GM20431 (cell line): ENCODE results near the gene MOCOS.
"Not testable (repeated sequence)": the region's sequence is repeated elsewhere in the genome, so short reads cannot be mapped to it uniquely, and the experiment has no call there.

Experiments
- in situ Hi-C: fragments of 300-500 bp; cut with MseI, MboI; formaldehyde crosslinking; loops from one replicate; pipeline ENCODE4 v1.15.0; 2020; ENCODE audit warnings: low sequenced_read_pairs; ENCODE audit not compliant: unreplicated experiment

MOCOS gene

GRCh38 chr18:36187193-36187825 is at the start of gene MOCOS:
Gene MOCOS, plus strand, starts transcription at chr18:36187497. Its CDS starts 43 bp downstream, at chr18:36187540.
- in situ Hi-C loops = no loop called here

GRCh38 chr18:36139245-36139644 is 48.1 kb upstream of the MOCOS start:
- in situ Hi-C loops = no loop called here

- in situ Hi-C loops = no loop called here
These were observed 45.7 kb upstream of the MOCOS start for GRCh38 chr18:36141576-36141975.

- in situ Hi-C loops = no loop called here
These were observed 44.5 kb upstream of the MOCOS start for GRCh38 chr18:36142751-36143150.

- in situ Hi-C loops = no loop called here
These were observed 43.9 kb upstream of the MOCOS start for GRCh38 chr18:36143391-36143790.

GRCh38 chr18:36149514-36150289 is 37.6 kb upstream of the MOCOS start:
- in situ Hi-C loops = no loop called here

GRCh38 chr18:36152781-36153180 is 34.5 kb upstream of the MOCOS start:
- in situ Hi-C loops = no loop called here

- in situ Hi-C loops = no loop called here
These were observed 34.1 kb upstream of the MOCOS start for GRCh38 chr18:36153203-36153602.

- in situ Hi-C loops = no loop called here
These were observed 33.5 kb upstream of the MOCOS start for GRCh38 chr18:36153771-36154170.

- in situ Hi-C loops = no loop called here
These were observed 31.2 kb upstream of the MOCOS start for GRCh38 chr18:36155851-36156757.

GRCh38 chr18:36157441-36157840 is 29.9 kb upstream of the MOCOS start:
- in situ Hi-C loops = no loop called here

- in situ Hi-C loops = no loop called here
These were observed 28.9 kb upstream of the MOCOS start for GRCh38 chr18:36158266-36158867.

GRCh38 chr18:36160959-36161371 is 26.3 kb upstream of the MOCOS start:
- in situ Hi-C loops = no loop called here

- in situ Hi-C loops = no loop called here
These were observed 24.3 kb upstream of the MOCOS start for GRCh38 chr18:36162981-36163380.

GRCh38 chr18:36167692-36168218 is 19.5 kb upstream of the MOCOS start:
- in situ Hi-C loops = no loop called here

GRCh38 chr18:36168296-36168695 is 19.0 kb upstream of the MOCOS start:
- in situ Hi-C loops = not testable (repeated sequence)

GRCh38 chr18:36169938-36170337 is 17.4 kb upstream of the MOCOS start:
- in situ Hi-C loops = no loop called here

- in situ Hi-C loops = no loop called here
These were observed 11.8 kb upstream of the MOCOS start for GRCh38 chr18:36175481-36175880.

GRCh38 chr18:36176177-36176584 is 11.1 kb upstream of the MOCOS start:
- in situ Hi-C loops = no loop called here

GRCh38 chr18:36176711-36177110 is 10.6 kb upstream of the MOCOS start:
- in situ Hi-C loops = no loop called here
